WI38 (cell line): Measurements from ENCODE around the gene TMEM139.

Experiments
- H3K4me3 ChIP-seq: 2 replicates; pipeline ENCODE4 v1.5.1; 2011; ENCODE audit warnings: low read depth, mild to moderate bottlenecking, control low read depth, low read length
- CTCF ChIP-seq: IDR thresholded peaks from 2 replicates; pipeline ENCODE4 v1.5.1; 2012; ENCODE audit warnings: low read depth, mild to moderate bottlenecking, control low read depth, low read length

Gene TMEM139

GRCh38 chr7:143248761-143249354 is 35.9 kb upstream of the TMEM139 start:
- no peak for TF ChIP-seq CTCF
- no peak overlapping the region for H3K4me3 ChIP-seq

- no peak overlapping the region for H3K4me3 ChIP-seq
- no peak for TF ChIP-seq CTCF
These were observed 34.6 kb upstream of the TMEM139 start for GRCh38 chr7:143250199-143250598.

GRCh38 chr7:143250822-143251221 is 33.9 kb upstream of the TMEM139 start:
- no peak overlapping the region for H3K4me3 ChIP-seq
- no peak for TF ChIP-seq CTCF

DNA sequence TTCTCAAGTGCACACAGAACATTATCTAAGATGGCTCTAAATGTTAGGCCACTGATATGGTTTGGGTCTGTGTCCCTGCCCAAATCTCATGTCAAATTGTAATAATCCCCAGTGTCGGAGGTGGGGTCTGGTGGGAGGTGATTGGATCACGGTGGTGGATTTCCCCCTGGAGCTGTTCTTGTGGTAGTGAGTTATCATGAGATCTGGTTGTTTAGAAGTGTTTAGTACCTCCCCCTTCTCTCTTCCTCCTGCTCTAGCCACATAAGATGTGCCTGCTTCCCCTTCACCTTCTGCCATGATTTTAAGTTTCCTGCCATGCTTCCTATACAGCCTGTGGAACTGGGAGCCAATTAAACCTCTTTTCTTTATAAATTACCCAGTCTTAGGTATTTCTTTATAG is 32.8 kb upstream of the TMEM139 start:
- TF ChIP-seq CTCF, result no peak
- H3K4me3 ChIP-seq, result no peak overlapping the region

DNA sequence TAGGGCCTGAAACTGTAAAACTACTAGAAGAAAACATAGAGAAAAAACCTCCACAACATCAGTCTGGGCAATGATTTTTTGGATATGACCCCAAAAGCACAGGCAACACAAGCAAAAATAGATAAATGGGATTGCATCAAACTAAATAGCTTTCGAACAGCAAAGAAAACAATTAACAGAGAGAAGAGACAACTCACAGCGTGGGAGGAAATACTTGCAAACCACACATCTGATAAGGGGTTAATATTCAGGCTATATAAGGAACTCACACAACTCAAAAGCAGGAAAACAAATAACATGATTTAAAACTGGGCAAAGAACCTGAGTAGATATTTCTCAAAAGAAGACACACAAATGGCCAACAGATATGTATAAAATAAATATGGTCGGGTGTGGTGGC is 29.2 kb upstream of the TMEM139 start:
- no peak for TF ChIP-seq CTCF
- H3K4me3 ChIP-seq, result no peak overlapping the region

DNA sequence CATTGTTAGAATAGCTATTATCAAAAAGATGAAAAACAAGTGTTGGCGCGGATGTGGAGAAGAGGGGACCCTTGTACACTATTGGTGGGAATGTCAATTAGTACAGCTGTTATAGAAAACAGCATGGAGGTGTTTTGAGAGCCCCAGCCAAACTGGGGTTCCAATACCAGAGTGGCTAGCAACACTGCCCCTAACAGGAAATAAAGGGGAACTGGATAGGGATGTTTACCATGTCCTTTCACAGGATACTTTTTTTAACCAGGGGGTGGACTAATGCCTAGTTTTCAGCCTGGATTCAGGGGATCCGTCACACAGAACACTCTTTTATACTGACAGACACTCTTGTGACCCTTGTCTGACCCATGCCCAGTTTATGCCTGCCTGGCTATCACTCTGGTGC is 28.4 kb upstream of the TMEM139 start:
- TF ChIP-seq CTCF, result no peak

GRCh38 chr7:143256932-143257331 is 27.8 kb upstream of the TMEM139 start:
- H3K4me3 ChIP-seq, result no peak overlapping the region
- TF ChIP-seq CTCF, result no peak

More for the DNA sequence above, 28.4 kb upstream of the TMEM139 start:
- no peak overlapping the region for H3K4me3 ChIP-seq
